Right lobe of liver (tissue), 6 donors: Measurements from ENCODE around the gene ATP2A1. TPM values are rescaled to one million over a fixed set of nuclear protein-coding genes. Genes with fewer than 3 reads are reported as not detected.

Experiments used
- ATAC-seq, 4 donors: fragments of 200-7000 bp; cut with Tn5 transposase; one replicate each; pipeline ENCODE4 v1.9.1; 2020; ENCODE audit warnings: mild to moderate bottlenecking in 4 of 4, moderate library complexity in 4 of 4
- DNase-seq, 3 donors: peaks; one replicate each; pipeline ENCODE4 v3.0.0-alpha.2; 2020
- H3K27ac ChIP-seq, 3 donors: fragments of 200-600 bp; one replicate each; pipeline ENCODE4 v1.8.0; 2022
- H3K27me3 ChIP-seq, 2 donors: fragments of 200-600 bp; one replicate each; pipeline ENCODE4 v1.8.0; 2022
- H3K36me3 ChIP-seq, 4 donors: fragments of 200-600 bp; sonication (generic) in 1 of 4; one replicate each; pipeline versions ENCODE4 v1.5.1 to v1.8.0; 2017 to 2022; ENCODE audit warnings: control low read depth in 1 of 4
- H3K4me1 ChIP-seq, 4 donors: fragments of 200-600 bp; sonication (generic) in 1 of 4; one replicate each; pipeline versions ENCODE4 v1.5.1 to v1.8.0; 2017 to 2022; ENCODE audit warnings: control low read depth in 1 of 4
- H3K4me3 ChIP-seq, 3 donors: fragments of 200-600 bp; one replicate each; pipeline ENCODE4 v1.8.0; 2022
- H3K9me3 ChIP-seq, 4 donors: fragments of 200-600 bp; sonication (generic) in 1 of 4; one replicate each; pipeline versions ENCODE4 v1.5.1 to v1.8.0; 2017 to 2022; ENCODE audit warnings: control low read depth in 1 of 4
- POLR2A ChIP-seq: fragments of 450-650 bp; IDR thresholded peaks from one replicate; pipeline ENCODE4 v1.6.1; 2017; ENCODE audit warnings: antibody characterized with exemption, mild to moderate bottlenecking
- WGBS: methylation state at CpG from one replicate; pipeline ENCODE4 v1.1.6; 2018; ENCODE audit warnings: low coverage, low lambda C conversion rate; ENCODE audit not compliant: insufficient coverage; ENCODE audit errors: missing lambda C conversion rate; 5-methylcytosine and 5-hydroxymethylcytosine counted together
- intact Hi-C, 2 donors: fragments of 100-400 bp; cut with DNase I; formaldehyde crosslinking; loops; one replicate each; pipeline versions ENCODE4 v1.11.2 to v1.14.1; 2022
- total RNA-seq, 6 experiments: library from RNA; depleted of rRNA in 2 of 6; stranded (reverse); fragments of >200 nt in 2 of 6; fragmentation: NEBNext Ultra II Directional in 3 of 6; extraction: Animal tissue kit (Norgen Biotek cat#: 25700) in 3 of 6; gene quantifications; one replicate each; pipeline versions ENCODE4 v1.1.0 to v1.2.4, GENCODE V29; 2016 to 2023
- TF ChIP-seq, protein P1 (sequence below), 4 donors: fragments of 200-600 bp in 3 of 4; fragments of 450-650 bp in 1 of 4; IDR thresholded peaks; one replicate each; pipeline versions ENCODE4 v1.5.1 to v1.8.0; 2016 to 2022; ENCODE audit warnings: antibody characterized with exemption in 4 of 4, mild to moderate bottlenecking in 2 of 4
- donor health status: DM: no; HTN: yes; CAD: no.
- donor health status: DM: no; HTN: no; CAD: no.
- donor health status: DM: no; HTN: no; CAD: no.
- donor health status: DM: no; HTN: yes; CAD: no.
- donor health status: DM: no; HTN: yes; CAD: no.

ATP2A1 gene
- total RNA-seq, 6 experiments from 2014 or later: 0.42 to 3.6 (median 0.77) TPM

DNA sequence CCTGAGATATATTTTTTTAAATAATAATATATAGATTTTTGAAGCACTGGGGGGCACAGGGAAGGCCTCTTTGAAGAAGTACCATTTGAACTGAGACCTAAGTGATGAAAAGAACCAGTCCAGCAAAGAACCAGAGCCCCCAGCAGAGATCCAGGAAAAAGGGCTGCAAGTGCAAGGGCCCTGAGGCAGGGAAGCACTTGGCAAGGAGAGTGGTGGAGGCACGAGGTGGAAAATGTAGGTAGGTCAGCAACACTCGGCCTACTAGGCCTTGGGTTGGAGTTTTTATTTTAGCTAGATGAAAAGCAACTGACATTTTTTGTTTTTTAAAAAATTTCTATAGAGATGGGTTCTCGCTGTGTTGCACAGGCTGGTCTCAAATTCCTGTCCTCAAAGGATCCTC lies 51.9 kb downstream of the ATP2A1 start:
- H3K36me3 ChIP-seq: no peaks in the 10 kb centered on the region
- H3K4me1 ChIP-seq: peaks cover 0 to 5% (median 0%) of the 10 kb centered on the region in 4 donors
- H3K4me3 ChIP-seq: no peak overlapping the region
- ATAC-seq (no peak), DNase-seq (no peak)
- WGBS: 88% methylated on average over 3 of the region's 3 CpGs
- intact Hi-C loops: loop anchor here in 1 of 2 donors (10.0 kb wide), 1 partner anchor 115 kb away; no protein-coding TSS in a partner anchor
- no peaks in the 10 kb centered on the region for H3K9me3 ChIP-seq
- TF ChIP-seq, protein P1, sequence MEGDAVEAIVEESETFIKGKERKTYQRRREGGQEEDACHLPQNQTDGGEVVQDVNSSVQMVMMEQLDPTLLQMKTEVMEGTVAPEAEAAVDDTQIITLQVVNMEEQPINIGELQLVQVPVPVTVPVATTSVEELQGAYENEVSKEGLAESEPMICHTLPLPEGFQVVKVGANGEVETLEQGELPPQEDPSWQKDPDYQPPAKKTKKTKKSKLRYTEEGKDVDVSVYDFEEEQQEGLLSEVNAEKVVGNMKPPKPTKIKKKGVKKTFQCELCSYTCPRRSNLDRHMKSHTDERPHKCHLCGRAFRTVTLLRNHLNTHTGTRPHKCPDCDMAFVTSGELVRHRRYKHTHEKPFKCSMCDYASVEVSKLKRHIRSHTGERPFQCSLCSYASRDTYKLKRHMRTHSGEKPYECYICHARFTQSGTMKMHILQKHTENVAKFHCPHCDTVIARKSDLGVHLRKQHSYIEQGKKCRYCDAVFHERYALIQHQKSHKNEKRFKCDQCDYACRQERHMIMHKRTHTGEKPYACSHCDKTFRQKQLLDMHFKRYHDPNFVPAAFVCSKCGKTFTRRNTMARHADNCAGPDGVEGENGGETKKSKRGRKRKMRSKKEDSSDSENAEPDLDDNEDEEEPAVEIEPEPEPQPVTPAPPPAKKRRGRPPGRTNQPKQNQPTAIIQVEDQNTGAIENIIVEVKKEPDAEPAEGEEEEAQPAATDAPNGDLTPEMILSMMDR (IDR thresholded peaks at IDR 0.05): no peak
- TF ChIP-seq POLR2A: no peak
- no peak overlapping the region for H3K27ac ChIP-seq
- H3K27me3 ChIP-seq: no peaks in the 10 kb centered on the region

DNA sequence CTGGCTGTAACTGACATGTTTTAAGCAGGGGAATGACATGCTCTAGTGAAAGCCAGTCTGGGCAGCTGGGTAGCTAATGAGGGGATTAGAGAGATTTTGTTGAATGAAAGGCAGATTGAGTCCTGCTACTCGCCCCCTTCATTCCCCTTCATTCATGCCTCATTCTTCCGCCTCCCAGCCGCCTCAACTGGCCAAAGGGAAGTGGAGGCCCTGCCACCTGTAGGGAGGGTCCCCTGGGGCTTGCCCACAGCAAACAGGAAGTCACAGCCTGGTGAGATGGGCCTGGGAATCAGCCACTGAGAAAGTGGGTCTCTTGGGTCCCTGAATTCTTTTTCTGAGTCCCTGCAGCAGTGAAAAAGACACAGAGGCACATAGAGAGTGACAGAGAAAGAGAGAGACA lies 52.4 kb downstream of the ATP2A1 start:
- no peaks in the 10 kb centered on the region for H3K36me3 ChIP-seq
- intact Hi-C loops: loop anchor here in 1 of 2 donors (10.0 kb wide), 1 partner anchor 116 kb away; no protein-coding TSS in a partner anchor
- H3K9me3 ChIP-seq: no peaks in the 10 kb centered on the region
- WGBS: 27% methylated on average over 2 of the region's 3 CpGs
- DNase-seq (no peak), ATAC-seq (no peak)
- H3K4me3 ChIP-seq: no peak overlapping the region
- H3K4me1 ChIP-seq: peaks cover 0 to 5% (median 0%) of the 10 kb centered on the region in 4 donors
- TF ChIP-seq, protein P1 (IDR thresholded peaks at IDR 0.05): no peak
- TF ChIP-seq POLR2A: no peak
- no peak overlapping the region for H3K27ac ChIP-seq
- H3K27me3 ChIP-seq: no peaks in the 10 kb centered on the region

DNA sequence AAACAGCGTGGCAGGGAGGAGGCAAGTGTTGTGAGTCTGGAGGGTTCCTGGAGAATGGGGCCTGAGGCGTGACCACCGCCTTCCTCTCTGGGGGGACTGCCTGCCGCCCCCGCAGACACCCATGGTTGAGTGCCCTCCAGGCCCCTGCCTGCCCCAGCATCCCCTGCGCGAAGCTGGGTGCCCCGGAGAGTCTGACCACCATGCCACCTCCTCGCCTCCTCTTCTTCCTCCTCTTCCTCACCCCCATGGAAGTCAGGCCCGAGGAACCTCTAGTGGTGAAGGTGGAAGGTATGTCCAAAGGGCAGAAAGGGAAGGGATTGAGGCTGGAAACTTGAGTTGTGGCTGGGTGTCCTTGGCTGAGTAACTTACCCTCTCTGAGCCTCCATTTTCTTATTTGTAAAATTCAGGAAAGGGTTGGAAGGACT lies 53.5 kb downstream of the ATP2A1 start, which contains the start of gene CD19:
Gene CD19 (plus strand): TSS at position 171 of the 425 bp plus-strand sequence. CDS start 30 bp downstream, at position 201.
- no peak for DNase-seq
- WGBS: 74% methylated on average over 4 of the region's 10 CpGs
- Histone ChIP-seq H3K27ac (no peak within 1 kb of the TSS), H3K4me3 (no peak within 1 kb of the TSS), H3K9me3 (no peaks in the 10 kb centered on the region), H3K36me3 (no peaks in the 10 kb centered on the region), H3K27me3 (no peaks in the 10 kb centered on the region), H3K4me1 (no peaks in the 10 kb centered on the region)
- no peak for TF ChIP-seq POLR2A
- TF ChIP-seq, protein P1 (IDR thresholded peaks at IDR 0.05): no peak
- no peak for ATAC-seq
- intact Hi-C loops: loop anchor here in 1 of 2 donors (10.0 kb wide), 1 partner anchor 117 kb away; no protein-coding TSS in a partner anchor

DNA sequence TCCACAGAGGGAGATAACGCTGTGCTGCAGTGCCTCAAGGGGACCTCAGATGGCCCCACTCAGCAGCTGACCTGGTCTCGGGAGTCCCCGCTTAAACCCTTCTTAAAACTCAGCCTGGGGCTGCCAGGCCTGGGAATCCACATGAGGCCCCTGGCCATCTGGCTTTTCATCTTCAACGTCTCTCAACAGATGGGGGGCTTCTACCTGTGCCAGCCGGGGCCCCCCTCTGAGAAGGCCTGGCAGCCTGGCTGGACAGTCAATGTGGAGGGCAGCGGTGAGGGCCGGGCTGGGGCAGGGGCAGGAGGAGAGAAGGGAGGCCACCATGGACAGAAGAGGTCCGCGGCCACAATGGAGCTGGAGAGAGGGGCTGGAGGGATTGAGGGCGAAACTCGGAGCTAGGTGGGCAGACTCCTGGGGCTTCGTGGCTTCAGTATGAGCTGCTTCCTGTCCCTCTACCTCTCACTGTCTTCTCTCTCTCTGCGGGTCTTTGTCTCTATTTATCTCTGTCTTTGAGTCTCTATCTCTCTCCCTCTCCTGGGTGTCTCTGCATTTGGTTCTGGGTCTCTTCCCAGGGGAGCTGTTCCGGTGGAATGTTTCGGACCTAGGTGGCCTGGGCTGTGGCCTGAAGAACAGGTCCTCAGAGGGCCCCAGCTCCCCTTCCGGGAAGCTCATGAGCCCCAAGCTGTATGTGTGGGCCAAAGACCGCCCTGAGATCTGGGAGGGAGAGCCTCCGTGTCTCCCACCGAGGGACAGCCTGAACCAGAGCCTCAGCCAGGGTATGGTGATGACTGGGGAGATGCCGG lies 54.3 kb downstream of the ATP2A1 start:
- ATAC-seq (no peak), DNase-seq (no peak)
- H3K4me3 ChIP-seq: no peak overlapping the region
- H3K4me1 ChIP-seq: no peaks in the 10 kb centered on the region
- H3K27ac ChIP-seq: no peak overlapping the region
- intact Hi-C loops: loop anchor here in 1 of 2 donors (10.0 kb wide), 1 partner anchor 118 kb away; no protein-coding TSS in a partner anchor
- no peaks in the 10 kb centered on the region for H3K36me3 ChIP-seq
- no peaks in the 10 kb centered on the region for H3K9me3 ChIP-seq
- no peaks in the 10 kb centered on the region for H3K27me3 ChIP-seq
- 59% methylated on average over 8 of the region's 20 CpGs for WGBS
- TF ChIP-seq POLR2A: no peak
- TF ChIP-seq, protein P1 (IDR thresholded peaks at IDR 0.05): no peak
